ENCODE measurements around the gene PCDHGA5. TPM values are rescaled to one million over a fixed set of nuclear protein-coding genes. Genes with fewer than 3 reads are reported as not detected.

The PCDHGA5 gene
- total and polyA plus RNA-seq, 2 of the 8 experiments (the other 6 are each of a cell fraction or from before 2014, with no cell fraction given): 1.1 to 1.3 TPM

GRCh38 chr5:141403387-141403786, 39.4 kb downstream of the PCDHGA5 start:
- POLR2A ChIA-PET (ENCODE audit: partially characterized antibody): no interaction called here
- TF ChIP-seq EZH2 (IDR thresholded peaks at IDR 0.05; ENCODE audit: low read depth, low read length, severe bottlenecking): no peak
- no peak for TF ChIP-seq ZNF274 (IDR thresholded peaks at IDR 0.05; ENCODE audit: borderline replicate concordance, extremely low read depth, low read length)
- TF ChIP-seq, protein P1, sequence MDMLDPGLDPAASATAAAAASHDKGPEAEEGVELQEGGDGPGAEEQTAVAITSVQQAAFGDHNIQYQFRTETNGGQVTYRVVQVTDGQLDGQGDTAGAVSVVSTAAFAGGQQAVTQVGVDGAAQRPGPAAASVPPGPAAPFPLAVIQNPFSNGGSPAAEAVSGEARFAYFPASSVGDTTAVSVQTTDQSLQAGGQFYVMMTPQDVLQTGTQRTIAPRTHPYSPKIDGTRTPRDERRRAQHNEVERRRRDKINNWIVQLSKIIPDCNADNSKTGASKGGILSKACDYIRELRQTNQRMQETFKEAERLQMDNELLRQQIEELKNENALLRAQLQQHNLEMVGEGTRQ (IDR thresholded peaks at IDR 0.05; ENCODE audit: low read length): no peak
- no peak for TF ChIP-seq HDAC2 (IDR thresholded peaks at IDR 0.05; ENCODE audit: borderline replicate concordance in 1 of 2, low read depth in 2 of 2, low read length in 2 of 2)
- no peak for TF ChIP-seq MAFK (IDR thresholded peaks at IDR 0.05; ENCODE audit: low read depth, low read length)
- TF ChIP-seq NANOG (IDR thresholded peaks at IDR 0.05; ENCODE audit: insufficient read depth, low read depth, low read length, poor library complexity, severe bottlenecking): no peak
- TF ChIP-seq SIX5 (IDR thresholded peaks at IDR 0.05; ENCODE audit: low read depth, low read length): no peak
- no peak for TF ChIP-seq CTBP2 (IDR thresholded peaks at IDR 0.05; ENCODE audit: borderline replicate concordance, insufficient read depth, insufficient read length, low read length)
- no peak for TF ChIP-seq RBBP5 (IDR thresholded peaks at IDR 0.05; ENCODE audit: borderline replicate concordance, low read depth, low read length)
- TF ChIP-seq JUND (IDR thresholded peaks at IDR 0.05; ENCODE audit: low read length): no peak
- no peak for TF ChIP-seq CEBPB (IDR thresholded peaks at IDR 0.05; ENCODE audit: low read depth, low read length)
- no peak for TF ChIP-seq JUN (IDR thresholded peaks at IDR 0.05; ENCODE audit: low read depth, low read length)
- no peak for TF ChIP-seq TAF1 (IDR thresholded peaks at IDR 0.05; ENCODE audit: low read depth, low read length)

More at GRCh38 chr5:141403387-141403786, 39.4 kb downstream of the PCDHGA5 start:
- no peak overlapping the region for H2AK5ac ChIP-seq (ENCODE audit: low read depth, low read length)
- 88% methylated on average over 22 of the region's 22 CpGs; no CpG with 5 or more reads in 1 of the 2 experiments for WGBS, 2 experiments (ENCODE audit: extremely low coverage in 1 of 2, insufficient coverage in 1 of 2, insufficient read length in 1 of 2, insufficient replicate concordance in 2 of 2, low coverage in 1 of 2, low lambda C conversion rate in 2 of 2, missing lambda C conversion rate in 1 of 2)
- H3K27me3 ChIP-seq (replicated peaks in 1 of 4; ENCODE audit: control insufficient read depth in 3 of 4, extremely low read depth in 1 of 4, insufficient read depth in 3 of 4, low read length in 3 of 4): no peaks in the 10 kb centered on the region
- DNase-seq (ENCODE audit: low read depth in 1 of 2, low spot score in 2 of 2) (no peak), FAIRE-seq (no peak)
- no peak overlapping the region for H3K27ac ChIP-seq (ENCODE audit: low read depth, low read length)
- no peak overlapping the region for H2BK15ac ChIP-seq (ENCODE audit: low read length)
- no peak overlapping the region for H3K18ac ChIP-seq (ENCODE audit: extremely low read depth, low read length)
- H3K79me2 ChIP-seq (ENCODE audit: control insufficient read depth in 1 of 2, insufficient read depth in 2 of 2, low read length in 2 of 2): no peaks in the 10 kb centered on the region
- H2BK120ac ChIP-seq (replicated peaks; ENCODE audit: low read depth, low read length): no peak overlapping the region
- CTCF ChIA-PET (ENCODE audit: partially characterized antibody): interaction anchor here (0.6 to 23.3 kb wide), 17 partner anchors 10 to 248 kb away, joined by 3 to 1236 read pairs (median 4); partner anchors contain the start of genes PCDHGA10, PCDHGA11, PCDHGA8 and PCDHGB1
- no peak overlapping the region for H2BK5ac ChIP-seq (ENCODE audit: low read depth, low read length)
- no peak overlapping the region for H2BK12ac ChIP-seq (ENCODE audit: low read depth, low read length)
- no peak overlapping the region for H2BK20ac ChIP-seq (ENCODE audit: low read length)
- no peak overlapping the region for H4K91ac ChIP-seq (replicated peaks; ENCODE audit: insufficient read length, low read length)
- H2AFZ ChIP-seq (ENCODE audit: low read length): no peak overlapping the region
- H3K9ac ChIP-seq (replicated peaks in 1 of 4; ENCODE audit: extremely low read depth in 1 of 4, low read depth in 3 of 4, low read length in 3 of 4): no peak overlapping the region
- no peaks in the 10 kb centered on the region for H3K79me1 ChIP-seq (ENCODE audit: low read depth, low read length)
- H3K56ac ChIP-seq (replicated peaks; ENCODE audit: insufficient read length, low read depth, low read length): no peak overlapping the region
- peaks cover 0 to 12% (median 0%) of the 10 kb centered on the region in 4 experiments; a peak in 1 of 8 replicates for H3K36me3 ChIP-seq (ENCODE audit: control insufficient read depth in 2 of 4, insufficient read depth in 4 of 4, low read length in 3 of 4)
- H4K5ac ChIP-seq (ENCODE audit: insufficient read length, low read depth, low read length): no peak overlapping the region
- no peaks in the 10 kb centered on the region for H4K20me1 ChIP-seq (replicated peaks in 1 of 2; ENCODE audit: control insufficient read depth in 1 of 2, insufficient read depth in 2 of 2, low read length in 2 of 2)
- H3K4me2 ChIP-seq (ENCODE audit: insufficient read depth in 1 of 2, low read depth in 2 of 2, low read length in 2 of 2): no peak overlapping the region
- H3K4me1 ChIP-seq (replicated peaks in 1 of 4; ENCODE audit: control insufficient read depth in 3 of 4, insufficient read depth in 4 of 4, low read length in 3 of 4): no peaks in the 10 kb centered on the region
- peaks cover 2% of the 10 kb centered on the region; the same call in 1 of the 2 replicates for H3K23me2 ChIP-seq (ENCODE audit: low read depth, low read length)
- H4K8ac ChIP-seq (ENCODE audit: extremely low read depth, insufficient read depth, low read length): no peak overlapping the region
- no peak overlapping the region for H3K14ac ChIP-seq (ENCODE audit: insufficient read length)
- no peak overlapping the region for H3K23ac ChIP-seq (ENCODE audit: insufficient read length)
- no peak overlapping the region for H3K4ac ChIP-seq (replicated peaks; ENCODE audit: insufficient read length, low read depth, low read length)
- no peak overlapping the region for H3K4me3 ChIP-seq (ENCODE audit: extremely low read depth in 1 of 4, insufficient read depth in 2 of 4, low read depth in 3 of 4, low read length in 4 of 4)
- H3K9me3 ChIP-seq (ENCODE audit: insufficient read depth in 2 of 2, low read depth in 1 of 2, low read length in 1 of 2): peaks cover 26 to 40% of the 10 kb centered on the region in 2 experiments

Data from H1 (cell line).